Liver (tissue), 9 donors: ENCODE data around the gene COL23A1. TPM values are rescaled to one million over a fixed set of nuclear protein-coding genes. Genes with fewer than 3 reads are reported as not detected.

Source experiments
- DNase-seq: peaks from one replicate; pipeline ENCODE4 v3.0.0-alpha.2; 2017; ENCODE audit warnings: low spot score
- H3K27ac ChIP-seq, 2 donors: one replicate each; pipeline ENCODE4 v1.7.0; 2013; ENCODE audit warnings: inconsistent platforms in 2 of 2, low read length in 2 of 2, control low read depth in 1 of 2, low read depth in 1 of 2, mild to moderate bottlenecking in 1 of 2
- H3K27me3 ChIP-seq, 4 donors: one replicate each; pipeline versions ENCODE4 v1.6.1 to v1.7.0; 2013; ENCODE audit warnings: low read length in 3 of 4, inconsistent platforms in 1 of 4, mild to moderate bottlenecking in 1 of 4, moderate library complexity in 1 of 4; ENCODE audit not compliant: control insufficient read depth in 4 of 4, insufficient read depth in 4 of 4
- H3K36me3 ChIP-seq, 4 donors: one replicate each; pipeline versions ENCODE4 v1.6.1 to v1.7.0; 2013; ENCODE audit warnings: low read length in 3 of 4, mild to moderate bottlenecking in 3 of 4, low read depth in 1 of 4, moderate library complexity in 1 of 4; ENCODE audit not compliant: control insufficient read depth in 4 of 4, insufficient read depth in 3 of 4
- H3K4me1 ChIP-seq, 4 donors: one replicate each; pipeline versions ENCODE4 v1.6.1 to v1.7.0; 2013; ENCODE audit warnings: low read length in 3 of 4, mild to moderate bottlenecking in 3 of 4, moderate library complexity in 1 of 4; ENCODE audit not compliant: control insufficient read depth in 4 of 4, insufficient read depth in 4 of 4
- H3K4me3 ChIP-seq, 3 donors: one replicate each; pipeline versions ENCODE4 v1.6.1 to v1.7.0; 2013; ENCODE audit warnings: low read length in 3 of 3, control low read depth in 1 of 3, low read depth in 1 of 3, mild to moderate bottlenecking in 1 of 3
- H3K9ac ChIP-seq, 2 donors: one replicate each; pipeline ENCODE4 v1.7.0; 2013; ENCODE audit warnings: low read length in 2 of 2, mild to moderate bottlenecking in 2 of 2, moderate library complexity in 2 of 2, control low read depth in 1 of 2, low read depth in 1 of 2
- H3K9me3 ChIP-seq, 4 donors: one replicate each; pipeline versions ENCODE4 v1.6.1 to v1.7.0; 2013; ENCODE audit warnings: low read length in 3 of 4; ENCODE audit not compliant: control insufficient read depth in 4 of 4
- EGR1 ChIP-seq, 2 donors: IDR thresholded peaks; 2 replicates each; pipeline ENCODE4 v1.6.1; 2016 to 2018; ENCODE audit warnings: antibody characterized with exemption in 2 of 2, low read depth in 2 of 2
- FOXA1 ChIP-seq: IDR thresholded peaks from 2 replicates; pipeline ENCODE4 v1.6.1; 2016; ENCODE audit warnings: antibody characterized with exemption
- FOXA2 ChIP-seq: IDR thresholded peaks from 2 replicates; pipeline ENCODE4 v1.6.1; 2016; ENCODE audit warnings: antibody characterized with exemption
- GABPA ChIP-seq, 2 donors: IDR thresholded peaks in 1 of 2; conservative IDR thresholded peaks in 1 of 2; 2 replicates each; pipeline ENCODE4 v1.6.1; 2016; ENCODE audit warnings: antibody characterized with exemption in 2 of 2, mild to moderate bottlenecking in 1 of 2, moderate library complexity in 1 of 2
- HNF4A ChIP-seq, 2 donors: conservative IDR thresholded peaks; 2 replicates each; pipeline ENCODE4 v1.6.1; 2016; ENCODE audit warnings: antibody characterized with exemption in 2 of 2, mild to moderate bottlenecking in 2 of 2
- HNF4G ChIP-seq: IDR thresholded peaks from 2 replicates; pipeline ENCODE4 v1.6.1; 2016; ENCODE audit warnings: antibody characterized with exemption
- JUND ChIP-seq, 2 donors: IDR thresholded peaks; 2 replicates each; pipeline ENCODE4 v1.6.1; 2016; ENCODE audit warnings: antibody characterized with exemption in 2 of 2
- NR2F2 ChIP-seq: IDR thresholded peaks from 2 replicates; pipeline ENCODE4 v1.6.1; 2016; ENCODE audit warnings: antibody characterized with exemption
- RAD21 ChIP-seq, 2 donors: IDR thresholded peaks; 2 replicates each; pipeline ENCODE4 v1.6.1; 2016; ENCODE audit warnings: antibody characterized with exemption in 2 of 2, mild to moderate bottlenecking in 2 of 2
- RXRA ChIP-seq, 2 donors: IDR thresholded peaks; 2 replicates each; pipeline ENCODE4 v1.6.1; 2017 to 2018; ENCODE audit warnings: antibody characterized with exemption in 2 of 2, mild to moderate bottlenecking in 1 of 2
- SP1 ChIP-seq: IDR thresholded peaks from 2 replicates; pipeline ENCODE4 v1.6.1; 2018; ENCODE audit warnings: antibody characterized with exemption, mild to moderate bottlenecking
- TAF1 ChIP-seq: conservative IDR thresholded peaks from 2 replicates; pipeline ENCODE4 v1.6.1; 2016; ENCODE audit warnings: antibody characterized with exemption, mild to moderate bottlenecking
- YY1 ChIP-seq: IDR thresholded peaks from 2 replicates; pipeline ENCODE4 v1.6.1; 2016; ENCODE audit warnings: antibody characterized with exemption, mild to moderate bottlenecking
- WGBS: extraction: QIAGEN DNeasy Blood & Tissue Kit; methylation state at CpG from one replicate; pipeline ENCODE4 v1.1.7; 2013; 5-methylcytosine and 5-hydroxymethylcytosine counted together
- polyA plus RNA-seq, 2 donors: library from polyadenylated mRNA; stranded (reverse) in 1 of 2; unstranded in 1 of 2; fragments of 200-250 nt in 1 of 2; fragments of >200 nt in 1 of 2; fragmentation: Nextera tagmentation in 1 of 2; extraction: Ambion mirVana in 1 of 2; gene quantifications; one replicate each; pipeline versions ENCODE4 v1.2.1 to v1.2.3, GENCODE V29; 2013 to 2015
- total RNA-seq, 2 donors: library from RNA; depleted of rRNA; stranded (reverse); fragments of >200 nt; gene quantifications; one replicate each; pipeline ENCODE4 v1.2.3, GENCODE V29; 2014
- TF ChIP-seq, protein P1 (sequence below): IDR thresholded peaks from 2 replicates; pipeline ENCODE4 v1.6.1; 2016; ENCODE audit warnings: antibody characterized with exemption
- TF ChIP-seq, protein P2 (sequence below): IDR thresholded peaks from 2 replicates; pipeline ENCODE4 v1.6.1; 2016; ENCODE audit warnings: antibody characterized with exemption
- TF ChIP-seq, protein P3 (sequence below): IDR thresholded peaks from 2 replicates; pipeline ENCODE4 v1.6.1; 2016; ENCODE audit warnings: antibody characterized with exemption
- TF ChIP-seq, protein P4 (sequence below): IDR thresholded peaks from 2 replicates; pipeline ENCODE4 v1.6.1; 2016; ENCODE audit warnings: antibody characterized with exemption, mild to moderate bottlenecking
- TF ChIP-seq, protein P5 (sequence below): fragments of 150-350 bp; IDR thresholded peaks from 2 replicates; pipeline ENCODE4 v1.5.1; 2017; ENCODE audit warnings: improper control_type of control experiment, low read depth, low read length; ENCODE audit not compliant: missing input control
- donor health status: healthy.
- donor health status: healthy.
- donor health status: healthy.
- donor health status: healthy.
- donor health status: healthy.

The COL23A1 gene
- total and polyA plus RNA-seq, 4 donors, result 0.08 to 1.4 (median 0.27) TPM

DNA sequence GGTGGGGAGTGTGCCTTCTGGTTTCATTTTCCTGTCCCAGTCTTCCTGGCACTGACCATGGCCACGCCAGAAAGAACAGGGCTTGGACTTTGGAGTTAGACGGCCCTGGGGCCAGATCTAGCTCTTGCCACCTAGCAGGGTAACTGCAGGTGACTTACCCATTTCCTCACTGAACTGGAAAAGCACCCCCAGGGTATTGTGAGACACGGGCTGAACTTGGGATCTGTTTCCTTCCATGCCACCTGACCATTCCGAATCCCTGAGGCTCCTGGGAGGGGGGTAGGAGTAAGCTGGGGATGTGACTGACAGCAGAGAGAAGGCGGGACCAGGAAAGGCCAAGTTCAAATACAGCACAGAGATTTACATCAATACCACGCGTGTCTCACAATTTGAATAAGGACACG is 376.4 kb downstream of the COL23A1 start:
- TF ChIP-seq FOXA2 (no peak), YY1 (no peak), RAD21 (IDR thresholded peaks at IDR 0.05) (peak in 1 of 2 donors; percentile 7), EGR1 (IDR thresholded peaks at IDR 0.05; ENCODE audit: low read depth in 2 of 2) (peak in 1 of 2 donors; percentile 46), GABPA (IDR thresholded peaks at IDR 0.05 in 1 of 2, conservative IDR thresholded peaks at IDR 0.05 in 1 of 2) (peak in 1 of 2 donors; percentile 31), SP1 (peak; percentile 82), RXRA (IDR thresholded peaks at IDR 0.05) (peak; percentile 89 to 92), FOXA1 (no peak), TAF1 (no peak), HNF4A (conservative IDR thresholded peaks at IDR 0.05) (peak; percentile 94 to 97), HNF4G (peak; percentile 88), NR2F2 (peak; percentile 49), JUND (IDR thresholded peaks at IDR 0.05) (peak; percentile 54 to 71)
- TF ChIP-seq, protein P1, sequence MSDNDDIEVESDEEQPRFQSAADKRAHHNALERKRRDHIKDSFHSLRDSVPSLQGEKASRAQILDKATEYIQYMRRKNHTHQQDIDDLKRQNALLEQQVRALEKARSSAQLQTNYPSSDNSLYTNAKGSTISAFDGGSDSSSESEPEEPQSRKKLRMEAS, result peak; percentile 19
- TF ChIP-seq, protein P2, sequence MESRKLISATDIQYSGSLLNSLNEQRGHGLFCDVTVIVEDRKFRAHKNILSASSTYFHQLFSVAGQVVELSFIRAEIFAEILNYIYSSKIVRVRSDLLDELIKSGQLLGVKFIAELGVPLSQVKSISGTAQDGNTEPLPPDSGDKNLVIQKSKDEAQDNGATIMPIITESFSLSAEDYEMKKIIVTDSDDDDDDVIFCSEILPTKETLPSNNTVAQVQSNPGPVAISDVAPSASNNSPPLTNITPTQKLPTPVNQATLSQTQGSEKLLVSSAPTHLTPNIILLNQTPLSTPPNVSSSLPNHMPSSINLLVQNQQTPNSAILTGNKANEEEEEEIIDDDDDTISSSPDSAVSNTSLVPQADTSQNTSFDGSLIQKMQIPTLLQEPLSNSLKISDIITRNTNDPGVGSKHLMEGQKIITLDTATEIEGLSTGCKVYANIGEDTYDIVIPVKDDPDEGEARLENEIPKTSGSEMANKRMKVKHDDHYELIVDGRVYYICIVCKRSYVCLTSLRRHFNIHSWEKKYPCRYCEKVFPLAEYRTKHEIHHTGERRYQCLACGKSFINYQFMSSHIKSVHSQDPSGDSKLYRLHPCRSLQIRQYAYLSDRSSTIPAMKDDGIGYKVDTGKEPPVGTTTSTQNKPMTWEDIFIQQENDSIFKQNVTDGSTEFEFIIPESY, result no peak
- TF ChIP-seq, protein P3, sequence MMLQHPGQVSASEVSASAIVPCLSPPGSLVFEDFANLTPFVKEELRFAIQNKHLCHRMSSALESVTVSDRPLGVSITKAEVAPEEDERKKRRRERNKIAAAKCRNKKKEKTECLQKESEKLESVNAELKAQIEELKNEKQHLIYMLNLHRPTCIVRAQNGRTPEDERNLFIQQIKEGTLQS, result peak; percentile 33
- TF ChIP-seq, protein P4, sequence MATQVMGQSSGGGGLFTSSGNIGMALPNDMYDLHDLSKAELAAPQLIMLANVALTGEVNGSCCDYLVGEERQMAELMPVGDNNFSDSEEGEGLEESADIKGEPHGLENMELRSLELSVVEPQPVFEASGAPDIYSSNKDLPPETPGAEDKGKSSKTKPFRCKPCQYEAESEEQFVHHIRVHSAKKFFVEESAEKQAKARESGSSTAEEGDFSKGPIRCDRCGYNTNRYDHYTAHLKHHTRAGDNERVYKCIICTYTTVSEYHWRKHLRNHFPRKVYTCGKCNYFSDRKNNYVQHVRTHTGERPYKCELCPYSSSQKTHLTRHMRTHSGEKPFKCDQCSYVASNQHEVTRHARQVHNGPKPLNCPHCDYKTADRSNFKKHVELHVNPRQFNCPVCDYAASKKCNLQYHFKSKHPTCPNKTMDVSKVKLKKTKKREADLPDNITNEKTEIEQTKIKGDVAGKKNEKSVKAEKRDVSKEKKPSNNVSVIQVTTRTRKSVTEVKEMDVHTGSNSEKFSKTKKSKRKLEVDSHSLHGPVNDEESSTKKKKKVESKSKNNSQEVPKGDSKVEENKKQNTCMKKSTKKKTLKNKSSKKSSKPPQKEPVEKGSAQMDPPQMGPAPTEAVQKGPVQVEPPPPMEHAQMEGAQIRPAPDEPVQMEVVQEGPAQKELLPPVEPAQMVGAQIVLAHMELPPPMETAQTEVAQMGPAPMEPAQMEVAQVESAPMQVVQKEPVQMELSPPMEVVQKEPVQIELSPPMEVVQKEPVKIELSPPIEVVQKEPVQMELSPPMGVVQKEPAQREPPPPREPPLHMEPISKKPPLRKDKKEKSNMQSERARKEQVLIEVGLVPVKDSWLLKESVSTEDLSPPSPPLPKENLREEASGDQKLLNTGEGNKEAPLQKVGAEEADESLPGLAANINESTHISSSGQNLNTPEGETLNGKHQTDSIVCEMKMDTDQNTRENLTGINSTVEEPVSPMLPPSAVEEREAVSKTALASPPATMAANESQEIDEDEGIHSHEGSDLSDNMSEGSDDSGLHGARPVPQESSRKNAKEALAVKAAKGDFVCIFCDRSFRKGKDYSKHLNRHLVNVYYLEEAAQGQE, result no peak
- TF ChIP-seq, protein P5, sequence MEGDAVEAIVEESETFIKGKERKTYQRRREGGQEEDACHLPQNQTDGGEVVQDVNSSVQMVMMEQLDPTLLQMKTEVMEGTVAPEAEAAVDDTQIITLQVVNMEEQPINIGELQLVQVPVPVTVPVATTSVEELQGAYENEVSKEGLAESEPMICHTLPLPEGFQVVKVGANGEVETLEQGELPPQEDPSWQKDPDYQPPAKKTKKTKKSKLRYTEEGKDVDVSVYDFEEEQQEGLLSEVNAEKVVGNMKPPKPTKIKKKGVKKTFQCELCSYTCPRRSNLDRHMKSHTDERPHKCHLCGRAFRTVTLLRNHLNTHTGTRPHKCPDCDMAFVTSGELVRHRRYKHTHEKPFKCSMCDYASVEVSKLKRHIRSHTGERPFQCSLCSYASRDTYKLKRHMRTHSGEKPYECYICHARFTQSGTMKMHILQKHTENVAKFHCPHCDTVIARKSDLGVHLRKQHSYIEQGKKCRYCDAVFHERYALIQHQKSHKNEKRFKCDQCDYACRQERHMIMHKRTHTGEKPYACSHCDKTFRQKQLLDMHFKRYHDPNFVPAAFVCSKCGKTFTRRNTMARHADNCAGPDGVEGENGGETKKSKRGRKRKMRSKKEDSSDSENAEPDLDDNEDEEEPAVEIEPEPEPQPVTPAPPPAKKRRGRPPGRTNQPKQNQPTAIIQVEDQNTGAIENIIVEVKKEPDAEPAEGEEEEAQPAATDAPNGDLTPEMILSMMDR, result no peak
- no peak for DNase-seq
- 37% methylated on average over 8 of the region's 8 CpGs for WGBS

More for the DNA sequence above, 376.4 kb downstream of the COL23A1 start:
- Histone ChIP-seq H3K9me3 (no peaks in the 10 kb centered on the region), H3K36me3 (peaks cover 21 to 77% (median 58%) of the 10 kb centered on the region in 4 donors), H3K9ac (no peak overlapping the region), H3K4me3 (no peak overlapping the region), H3K4me1 (peaks cover 22 to 44% (median 39%) of the 10 kb centered on the region in 4 donors), H3K27ac (peak overlapping the region; percentile 53 to 76), H3K27me3 (no peaks in the 10 kb centered on the region)
